G401.6 (cell line): ENCODE data around the gene EPS8L3.

Source experiments
- FAIRE-seq: peaks from 2 replicates; lab custom pipeline; 2012; peaks lifted over from hg19 to GRCh38; lab: Jason Lieb, UNC

The EPS8L3 gene

DNA sequence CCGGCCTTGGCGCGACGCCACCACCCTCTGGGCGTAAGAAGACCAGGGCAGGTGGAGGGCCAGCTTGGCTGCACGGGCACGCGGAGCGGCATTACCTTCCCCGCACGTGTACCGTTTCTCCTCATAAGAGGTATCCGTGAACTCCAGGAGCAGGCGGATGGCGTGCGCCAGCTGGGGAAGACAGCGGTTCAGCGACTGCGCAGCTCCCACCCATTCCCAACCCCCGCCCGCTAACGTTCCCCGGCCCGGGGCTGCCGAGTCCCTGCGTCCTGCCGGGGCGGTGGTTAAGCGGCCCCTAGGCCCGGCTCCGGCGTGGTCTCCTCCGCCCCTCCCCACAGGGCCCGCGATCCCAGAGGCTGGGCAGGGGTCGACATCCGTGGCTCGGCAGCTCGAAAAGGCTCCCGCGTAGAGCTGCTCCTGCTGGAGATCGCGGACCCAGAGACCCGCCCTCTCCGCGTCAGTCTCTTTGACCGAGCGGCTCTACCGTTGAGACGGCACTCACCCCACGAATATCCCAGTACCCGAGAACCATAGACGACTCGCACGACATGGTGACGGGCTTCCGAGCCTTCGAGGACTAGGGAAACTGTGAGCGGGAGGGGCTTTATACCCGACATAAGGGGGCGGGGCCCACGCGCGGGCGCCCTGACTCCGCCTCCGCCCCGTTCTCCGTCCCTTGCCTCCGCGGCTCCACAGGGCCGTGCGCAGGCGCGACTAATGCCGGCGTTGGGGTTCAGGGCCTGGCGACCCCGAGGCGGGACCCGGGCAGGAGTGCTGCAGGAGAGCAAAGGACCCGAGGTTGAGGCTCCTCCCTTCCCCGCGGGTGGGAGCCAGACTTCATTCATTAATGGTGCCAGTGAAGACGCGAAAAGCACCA lies 23.7 kb downstream of the EPS8L3 start:
- FAIRE-seq: no peak

GRCh38 chr1:109733236-109733870 lies 30.4 kb downstream of the EPS8L3 start:
- no peak for FAIRE-seq

GRCh38 chr1:109732390-109732881 lies 31.3 kb downstream of the EPS8L3 start:
- FAIRE-seq: no peak

- peak; percentile 99 for FAIRE-seq
Measured at GRCh38 chr1:109730666-109731065, 33.1 kb downstream of the EPS8L3 start.

- peak; percentile 98 for FAIRE-seq
Measured at GRCh38 chr1:109728870-109729269, 34.9 kb downstream of the EPS8L3 start.

GRCh38 chr1:109726728-109727373 lies 36.9 kb downstream of the EPS8L3 start:
- no peak for FAIRE-seq

GRCh38 chr1:109726007-109726406 lies 37.7 kb downstream of the EPS8L3 start:
- FAIRE-seq: no peak

- peak; percentile 99 for FAIRE-seq
Measured at GRCh38 chr1:109725510-109725909, 38.2 kb downstream of the EPS8L3 start.

DNA sequence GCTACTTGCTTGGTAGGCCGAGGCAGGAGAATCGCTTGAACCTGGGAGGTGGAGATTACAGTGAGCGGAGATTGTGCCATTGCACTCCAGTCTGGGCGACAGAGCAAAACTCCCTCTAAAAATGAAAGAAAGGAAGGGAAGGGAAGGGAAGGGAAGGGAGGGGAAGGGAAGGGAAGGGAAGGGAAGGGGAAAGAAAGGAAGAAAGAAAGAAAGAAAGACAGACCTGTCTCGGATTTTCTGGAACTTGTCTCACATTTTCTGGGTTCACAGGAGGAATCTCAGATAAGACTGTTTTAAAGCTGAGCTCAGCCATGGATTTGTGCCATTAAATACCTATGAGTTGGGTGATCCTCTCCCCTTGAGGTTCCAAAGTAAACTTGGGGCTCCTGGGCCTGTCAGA lies 38.8 kb downstream of the EPS8L3 start:
- no peak for FAIRE-seq

GRCh38 chr1:109722908-109723691 lies 40.6 kb downstream of the EPS8L3 start:
- no peak for FAIRE-seq

- FAIRE-seq: no peak
Measured at GRCh38 chr1:109721971-109722370, 41.8 kb downstream of the EPS8L3 start.

- FAIRE-seq: no peak
Measured at GRCh38 chr1:109721042-109721441, 42.7 kb downstream of the EPS8L3 start.

DNA sequence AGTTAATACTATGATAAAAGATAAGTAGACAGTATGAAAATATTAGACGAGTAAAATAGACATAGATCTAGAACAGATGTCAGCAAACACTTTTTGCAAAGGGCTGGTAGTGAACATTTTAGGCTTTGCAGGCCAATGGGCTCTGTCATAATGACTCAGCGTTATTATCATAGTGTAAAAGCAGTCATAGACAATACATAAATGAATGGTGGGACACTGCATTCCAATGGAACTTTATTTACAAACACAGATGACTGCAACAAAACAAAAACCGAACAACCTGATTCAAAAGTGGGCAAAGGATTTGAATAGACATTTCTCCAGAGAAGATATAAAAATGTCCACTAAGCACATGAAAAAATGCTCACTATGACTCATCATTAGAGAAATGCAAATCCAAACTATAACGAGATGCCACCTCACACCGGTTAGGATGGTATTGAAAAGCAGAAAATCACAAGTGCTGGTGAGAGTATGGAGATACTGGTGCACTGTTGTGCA lies 44.3 kb downstream of the EPS8L3 start:
- no peak for FAIRE-seq

- FAIRE-seq: no peak
Measured at GRCh38 chr1:109718495-109718894, 45.2 kb downstream of the EPS8L3 start.

- no peak for FAIRE-seq
Measured at GRCh38 chr1:109717729-109718128, 46.0 kb downstream of the EPS8L3 start.

GRCh38 chr1:109716570-109717090 lies 47.1 kb downstream of the EPS8L3 start:
- FAIRE-seq: no peak

DNA sequence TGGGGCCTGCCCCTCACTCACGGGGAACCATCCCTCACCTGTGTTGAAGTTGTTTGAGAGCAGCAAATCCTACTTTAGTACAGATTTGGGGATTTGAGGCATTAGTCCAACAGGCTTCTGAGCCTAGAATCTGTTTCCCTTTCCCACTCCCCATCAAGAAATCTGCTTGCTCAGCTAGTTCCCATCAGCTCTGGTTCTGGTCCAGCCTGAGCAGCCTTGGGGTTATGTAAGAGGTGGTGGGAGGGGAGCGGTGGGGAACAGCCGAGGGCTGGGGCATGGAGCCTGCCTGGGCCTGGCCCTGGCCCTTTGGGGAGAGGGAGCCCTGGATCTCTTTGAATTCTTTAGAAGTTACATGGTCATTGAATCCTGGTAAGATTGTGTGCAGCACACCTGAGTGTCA lies 47.6 kb downstream of the EPS8L3 start:
- no peak for FAIRE-seq

- FAIRE-seq: no peak
Measured at GRCh38 chr1:109714661-109715372, 48.9 kb downstream of the EPS8L3 start.

DNA sequence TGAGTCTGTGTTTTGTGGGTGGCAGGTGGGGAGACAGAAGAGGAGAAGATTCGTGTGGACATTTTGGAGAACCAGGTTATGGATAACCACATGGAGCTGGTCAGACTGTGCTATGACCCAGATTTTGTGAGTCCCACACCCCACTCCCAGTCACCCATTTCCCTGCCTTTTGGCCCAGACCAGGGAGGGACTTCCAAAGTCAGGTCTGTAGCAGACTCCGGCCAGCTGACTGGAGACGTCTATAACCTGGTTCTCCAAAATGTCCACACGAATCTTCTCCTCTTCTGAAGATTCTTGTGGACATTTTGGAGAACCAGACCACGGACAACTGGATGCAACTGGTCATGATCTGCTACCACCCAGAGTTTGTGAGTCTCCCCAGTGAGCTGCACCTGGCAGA lies 50.1 kb downstream of the EPS8L3 start:
- FAIRE-seq: no peak

DNA sequence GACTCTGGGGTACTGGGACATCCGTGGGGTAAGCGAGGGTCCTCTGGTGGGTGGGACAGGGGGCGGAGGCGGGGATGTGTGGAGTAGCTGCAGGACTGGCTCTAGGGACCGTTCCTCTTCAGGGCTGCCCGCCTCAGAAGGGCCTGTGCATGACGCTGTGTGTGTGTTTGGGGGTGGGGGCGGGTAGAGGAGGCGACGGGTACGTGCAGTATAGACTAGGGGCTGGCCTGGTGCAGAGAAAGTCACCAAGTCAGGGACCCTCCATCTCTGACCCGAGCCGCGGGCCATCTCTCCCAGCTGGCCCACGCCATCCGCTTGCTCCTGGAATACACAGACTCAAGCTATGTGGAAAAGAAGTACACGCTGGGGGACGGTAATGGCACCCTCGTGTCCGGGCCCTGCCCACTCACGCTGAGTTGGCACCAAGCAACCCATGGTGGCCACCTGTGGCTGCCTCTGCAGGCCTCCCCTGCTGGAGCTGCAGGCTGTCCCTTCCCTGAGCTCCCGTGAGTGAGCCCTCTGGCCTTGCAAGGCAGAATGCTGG lies 51.3 kb downstream of the EPS8L3 start:
- no peak for FAIRE-seq
